ENCODE data around the gene RPS5. TPM values are rescaled to one million over a fixed set of nuclear protein-coding genes. Genes with fewer than 3 reads are reported as not detected.

Gene RPS5
- total and polyA plus RNA-seq, 4 donors: 927 to 1,802 (median 1,090) TPM

- WGBS, 2 donors: 3 to 4% methylated on average over 34 of the region's 34 CpGs
- Histone ChIP-seq H3K4me3 (peak overlapping the region; percentile 87), H3K27ac (ENCODE audit: low read depth in 1 of 2, low read length in 1 of 2) (peak overlapping the region; percentile 92 to 96), H3K27me3 (ENCODE audit: control insufficient read depth in 3 of 3, insufficient read depth in 3 of 3, low read length in 2 of 3) (no peaks in the 10 kb centered on the region), H3K36me3 (ENCODE audit: control insufficient read depth in 4 of 4, insufficient read depth in 4 of 4, low read length in 4 of 4) (peaks cover 0 to 3% (median 0%) of the 10 kb centered on the region in 4 donors), H3K9me3 (ENCODE audit: control insufficient read depth in 4 of 4, insufficient read depth in 3 of 4, low read length in 3 of 4) (no peaks in the 10 kb centered on the region), H3K4me1 (ENCODE audit: control insufficient read depth in 5 of 5, insufficient read depth in 5 of 5, low read length in 5 of 5) (peaks cover 4 to 20% (median 13%) of the 10 kb centered on the region in 5 donors), H3K9ac (ENCODE audit: insufficient read depth in 1 of 2, low read length in 2 of 2) (peak overlapping the region; percentile 15 to 25)
- ATAC-seq (ENCODE audit: insufficient read depth, low FRiP score) (peak; percentile 11), DNase-seq (peak; percentile 39 to 53 (median 44))
- TF ChIP-seq CTCF (IDR thresholded peaks at IDR 0.05; ENCODE audit: control extremely low read depth, extremely low read depth): no peak
Observed at GRCh38 chr19:58409010-58409790, 22.1 kb downstream of the RPS5 start.

- Histone ChIP-seq H3K27me3 (ENCODE audit: control insufficient read depth in 3 of 3, insufficient read depth in 3 of 3, low read length in 2 of 3) (no peaks in the 10 kb centered on the region), H3K9ac (ENCODE audit: insufficient read depth in 1 of 2, low read length in 2 of 2) (no peak overlapping the region), H3K9me3 (ENCODE audit: control insufficient read depth in 4 of 4, insufficient read depth in 3 of 4, low read length in 3 of 4) (peaks cover 0 to 13% (median 10%) of the 10 kb centered on the region in 4 donors), H3K4me3 (no peak overlapping the region), H3K4me1 (ENCODE audit: control insufficient read depth in 5 of 5, insufficient read depth in 5 of 5, low read length in 5 of 5) (no peaks in the 10 kb centered on the region), H3K27ac (ENCODE audit: low read depth in 1 of 2, low read length in 1 of 2) (no peak overlapping the region), H3K36me3 (ENCODE audit: control insufficient read depth in 4 of 4, insufficient read depth in 4 of 4, low read length in 4 of 4) (peaks cover 27 to 50% (median 39%) of the 10 kb centered on the region in 4 donors)
- 97 to 98% methylated on average over 5 of the region's 5 CpGs for WGBS, 2 donors
- ATAC-seq (ENCODE audit: insufficient read depth, low FRiP score) (no peak), DNase-seq (no peak)
- no peak for TF ChIP-seq CTCF (IDR thresholded peaks at IDR 0.05; ENCODE audit: control extremely low read depth, extremely low read depth)
Observed at GRCh38 chr19:58416604-58417003, 29.5 kb downstream of the RPS5 start.

GRCh38 chr19:58417071-58417470 lies 30.0 kb downstream of the RPS5 start:
- 95 to 98% methylated on average over 7 of the region's 7 CpGs for WGBS, 2 donors
- H3K9me3 ChIP-seq (ENCODE audit: control insufficient read depth in 4 of 4, insufficient read depth in 3 of 4, low read length in 3 of 4): peaks cover 0 to 13% (median 10%) of the 10 kb centered on the region in 4 donors

More at GRCh38 chr19:58417071-58417470, 30.0 kb downstream of the RPS5 start:
- Histone ChIP-seq H3K4me1 (ENCODE audit: control insufficient read depth in 5 of 5, insufficient read depth in 5 of 5, low read length in 5 of 5) (no peaks in the 10 kb centered on the region), H3K4me3 (no peak overlapping the region), H3K27me3 (ENCODE audit: control insufficient read depth in 3 of 3, insufficient read depth in 3 of 3, low read length in 2 of 3) (no peaks in the 10 kb centered on the region), H3K36me3 (ENCODE audit: control insufficient read depth in 4 of 4, insufficient read depth in 4 of 4, low read length in 4 of 4) (peaks cover 27 to 50% (median 39%) of the 10 kb centered on the region in 4 donors), H3K27ac (ENCODE audit: low read depth in 1 of 2, low read length in 1 of 2) (no peak overlapping the region), H3K9ac (ENCODE audit: insufficient read depth in 1 of 2, low read length in 2 of 2) (no peak overlapping the region)
- ATAC-seq (ENCODE audit: insufficient read depth, low FRiP score): no peak
- TF ChIP-seq CTCF (IDR thresholded peaks at IDR 0.05; ENCODE audit: control extremely low read depth, extremely low read depth): no peak
- no peak for DNase-seq
